ENCODE data around the gene PSPH. TPM values are rescaled to one million over a fixed set of nuclear protein-coding genes. Genes with fewer than 3 reads are reported as not detected.
"Not testable (repeated sequence)": the region's sequence is repeated elsewhere in the genome, so short reads cannot be mapped to it uniquely, and the experiment has no call there.

PSPH gene
- total RNA-seq, 1 experiment from 2014 or later = 53.2 TPM

- peaks cover 10% of the 10 kb centered on the region; the same call in 1 of the 2 replicates for H3K36me3 ChIP-seq
- peak in 1 of 2 experiments; percentile 58 for DNase-seq
- H3K27ac ChIP-seq = no peak overlapping the region
- H3K4me1 ChIP-seq = peaks cover 4% of the 10 kb centered on the region
- H3K27me3 ChIP-seq = no peaks in the 10 kb centered on the region
- no peak overlapping the region for H3K4me3 ChIP-seq
- H3K9me3 ChIP-seq (replicated peaks) = no peaks in the 10 kb centered on the region
Measured at GRCh38 chr7:56046721-56047445, 4.4 kb downstream of the PSPH start.

DNA sequence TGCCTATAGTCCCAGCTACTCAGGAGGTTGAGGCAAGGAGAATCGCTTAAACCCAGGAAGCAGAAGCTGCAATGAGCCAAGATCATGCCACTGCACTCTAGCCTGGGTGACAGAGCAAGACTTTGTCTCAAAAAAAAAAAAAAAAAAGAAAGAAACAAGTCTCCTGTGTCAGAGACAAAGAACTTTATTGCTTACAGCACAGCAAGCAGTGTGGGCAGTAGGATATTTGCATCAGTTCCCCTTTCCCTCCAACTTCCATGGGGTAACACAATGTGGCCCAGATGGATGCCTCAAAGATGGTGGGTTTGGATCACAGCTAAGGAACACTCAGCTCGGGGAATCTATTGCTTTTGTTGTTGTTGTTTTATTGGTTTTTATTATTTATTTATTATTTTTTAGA, 5.5 kb downstream of the PSPH start:
- not testable (repeated sequence) for H3K36me3 ChIP-seq; H3K4me1 ChIP-seq; H3K4me3 ChIP-seq; DNase-seq; H3K9me3 ChIP-seq (replicated peaks); H3K27me3 ChIP-seq; H3K27ac ChIP-seq

DNA sequence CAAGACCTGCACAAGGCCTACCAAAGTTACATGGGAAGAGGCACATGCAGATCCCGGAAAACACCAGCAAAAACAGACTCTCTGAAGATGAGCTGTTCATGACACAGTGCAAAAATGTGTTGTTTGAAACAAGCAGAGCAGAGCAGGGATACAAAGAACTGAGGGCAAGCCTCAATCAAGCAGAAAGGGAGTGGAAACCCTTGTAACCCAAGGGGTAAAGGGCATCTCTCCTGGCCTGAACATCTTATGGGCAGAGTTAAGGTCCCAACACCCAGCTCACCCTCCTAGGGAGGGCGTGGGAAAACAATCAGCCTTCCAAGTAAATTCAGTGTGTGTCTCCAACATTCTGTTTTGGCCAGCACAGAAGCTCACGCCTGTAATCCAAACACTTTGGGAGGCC, 10.5 kb downstream of the PSPH start:
- no peak overlapping the region for H3K27ac ChIP-seq
- no peaks in the 10 kb centered on the region for H3K27me3 ChIP-seq
- no peaks in the 10 kb centered on the region for H3K9me3 ChIP-seq (replicated peaks)

DNA sequence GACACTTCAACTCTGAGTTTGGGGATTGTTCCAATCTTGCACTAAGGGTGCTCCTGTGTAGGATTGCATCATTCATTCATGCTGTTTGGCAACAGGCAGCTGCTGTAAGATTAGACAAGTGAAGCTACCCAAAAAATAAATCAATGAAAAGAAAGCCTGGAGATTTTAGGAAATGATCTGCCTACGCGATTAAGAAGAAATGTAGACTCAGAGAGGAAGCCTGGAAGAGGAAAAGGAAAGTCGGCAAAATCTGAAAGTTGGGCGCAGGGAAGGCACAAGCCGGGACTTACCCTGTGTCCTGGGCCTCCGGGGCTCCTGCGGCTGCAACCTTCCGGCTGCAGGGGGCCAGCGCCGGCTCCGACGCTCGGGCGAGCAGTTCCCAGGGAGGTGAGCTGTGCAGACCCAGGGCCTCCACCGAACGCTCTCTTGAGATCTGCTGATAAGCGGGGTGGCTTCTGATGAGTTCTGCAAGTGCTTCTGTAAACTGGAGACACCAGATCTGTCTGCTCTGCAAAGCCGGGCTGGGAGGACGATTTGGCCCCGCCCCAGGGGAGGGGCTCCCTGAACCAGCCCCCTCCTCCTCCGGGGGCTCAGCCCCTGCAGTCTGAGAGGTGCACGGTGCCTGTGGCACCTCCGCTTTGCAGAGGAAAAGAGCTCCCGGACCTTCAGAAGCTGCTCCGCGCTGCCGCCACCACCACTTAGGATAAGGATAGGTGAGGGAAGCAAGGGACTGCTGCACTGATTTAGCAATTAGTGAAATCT, 17.4 kb downstream of the PSPH start:
- Histone ChIP-seq H3K36me3 (peaks cover 11% of the 10 kb centered on the region), H3K4me1 (no peaks in the 10 kb centered on the region), H3K27ac (peak overlapping the region; percentile 57), H3K9me3 (replicated peaks) (no peaks in the 10 kb centered on the region), H3K27me3 (no peaks in the 10 kb centered on the region), H3K4me3 (peak overlapping the region; percentile 61)
- peak; percentile 92 to 95 for DNase-seq

More for the DNA sequence above, 10.5 kb downstream of the PSPH start:
- no peak for DNase-seq
- Histone ChIP-seq H3K4me3 (no peak overlapping the region), H3K4me1 (no peaks in the 10 kb centered on the region), H3K36me3 (peaks cover 10% of the 10 kb centered on the region; the same call in 1 of the 2 replicates)

DNA sequence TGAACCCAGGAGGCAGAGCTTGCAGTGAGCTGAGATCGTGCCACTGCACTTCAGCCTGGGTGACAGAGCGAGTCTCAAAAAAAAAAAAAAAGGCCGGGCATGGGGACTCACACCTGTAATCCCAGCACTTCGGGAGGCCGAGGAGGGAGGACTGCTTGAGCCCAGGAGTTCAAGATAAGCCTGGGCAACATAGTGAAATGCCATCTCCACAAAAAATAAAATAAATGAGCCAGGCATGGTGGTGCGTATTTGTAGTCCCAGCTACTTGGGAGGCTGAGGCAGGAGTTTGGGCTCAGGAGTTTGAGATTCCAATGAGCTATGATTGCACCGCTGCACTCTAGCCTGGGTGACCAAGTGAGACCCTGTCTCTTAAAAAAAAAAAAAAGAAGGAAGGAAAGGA, 18.7 kb downstream of the PSPH start:
- H3K4me3 ChIP-seq, DNase-seq: not testable (repeated sequence)

GRCh38 chr7:56031556-56031955, 19.7 kb downstream of the PSPH start:
- H3K4me3 ChIP-seq; DNase-seq; H3K27me3 ChIP-seq; H3K9me3 ChIP-seq (replicated peaks); H3K4me1 ChIP-seq; H3K27ac ChIP-seq: not testable (repeated sequence)
- peaks cover 24% of the 10 kb centered on the region for H3K36me3 ChIP-seq

More for the DNA sequence above, 18.7 kb downstream of the PSPH start:
- H3K9me3 ChIP-seq (replicated peaks); H3K27ac ChIP-seq; H3K27me3 ChIP-seq; H3K4me1 ChIP-seq: not testable (repeated sequence)
- H3K36me3 ChIP-seq = peaks cover 17% of the 10 kb centered on the region

DNA sequence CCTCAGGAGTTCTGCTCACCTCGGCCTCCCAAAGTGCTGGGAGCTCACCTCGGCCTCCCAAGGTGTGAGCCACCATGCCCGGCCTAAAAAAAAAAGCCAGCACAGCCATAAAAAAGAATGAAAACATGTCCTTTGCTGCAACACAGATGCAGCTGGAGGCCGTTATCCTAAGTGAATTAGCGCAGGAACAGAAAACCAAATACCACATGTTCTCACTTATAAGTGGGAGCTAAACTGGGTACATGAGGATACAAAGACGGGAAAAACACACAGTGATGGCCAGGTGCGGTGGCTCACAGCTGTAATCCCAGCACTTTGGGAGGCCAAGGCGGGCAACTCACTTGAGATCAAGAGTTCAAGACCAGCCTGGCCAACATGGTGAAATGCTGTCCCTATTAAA, 20.9 kb downstream of the PSPH start:
- no peaks in the 10 kb centered on the region for H3K27me3 ChIP-seq
- DNase-seq = no peak
- H3K4me1 ChIP-seq = no peaks in the 10 kb centered on the region
- peaks cover 29% of the 10 kb centered on the region for H3K36me3 ChIP-seq
- no peaks in the 10 kb centered on the region for H3K9me3 ChIP-seq (replicated peaks)
- no peak overlapping the region for H3K27ac ChIP-seq
- no peak overlapping the region for H3K4me3 ChIP-seq

- peak in 1 of 2 experiments; percentile 16 for DNase-seq
- no peak overlapping the region for H3K27ac ChIP-seq
- H3K36me3 ChIP-seq = peaks cover 32% of the 10 kb centered on the region
- H3K27me3 ChIP-seq = no peaks in the 10 kb centered on the region
- no peaks in the 10 kb centered on the region for H3K4me1 ChIP-seq
- H3K4me3 ChIP-seq = no peak overlapping the region
- no peaks in the 10 kb centered on the region for H3K9me3 ChIP-seq (replicated peaks)
Measured at GRCh38 chr7:56028942-56029630, 22.2 kb downstream of the PSPH start.

DNA sequence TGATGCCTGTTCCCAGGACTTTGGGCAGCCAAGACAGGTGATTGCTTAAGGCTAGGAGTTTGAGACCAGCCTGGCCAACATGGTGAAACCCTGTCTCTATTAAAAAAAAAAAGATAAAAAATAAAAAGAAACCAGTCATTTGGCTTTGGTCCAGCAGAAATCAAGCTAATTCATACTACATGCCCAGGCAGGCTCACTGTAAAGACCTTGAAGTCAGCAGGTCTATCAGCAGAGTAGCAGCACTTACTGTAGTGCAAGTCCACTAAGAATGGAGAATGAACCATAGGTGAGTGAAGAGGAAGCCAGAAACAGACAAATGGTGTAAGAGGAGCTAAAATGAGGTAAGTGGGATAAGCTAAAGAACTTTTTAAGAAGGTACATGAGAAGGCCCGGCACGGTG, 24.7 kb downstream of the PSPH start:
- Histone ChIP-seq H3K4me3 (no peak overlapping the region), H3K27ac (no peak overlapping the region), H3K27me3 (no peaks in the 10 kb centered on the region), H3K36me3 (peaks cover 39% of the 10 kb centered on the region), H3K9me3 (replicated peaks) (no peaks in the 10 kb centered on the region), H3K4me1 (no peaks in the 10 kb centered on the region)
- DNase-seq = no peak

GRCh38 chr7:56023500-56023899, 27.7 kb downstream of the PSPH start:
- no peaks in the 10 kb centered on the region for H3K4me1 ChIP-seq
- no peak overlapping the region for H3K27ac ChIP-seq
- H3K4me3 ChIP-seq = no peak overlapping the region

GRCh38 chr7:56019501-56019900, 31.7 kb downstream of the PSPH start:
- no peak for DNase-seq
- H3K4me1 ChIP-seq = no peaks in the 10 kb centered on the region
- no peaks in the 10 kb centered on the region for H3K27me3 ChIP-seq
- H3K27ac ChIP-seq = no peak overlapping the region
- no peak overlapping the region for H3K4me3 ChIP-seq
- H3K9me3 ChIP-seq (replicated peaks) = no peaks in the 10 kb centered on the region
- peaks cover 44% of the 10 kb centered on the region for H3K36me3 ChIP-seq

More at GRCh38 chr7:56023500-56023899, 27.7 kb downstream of the PSPH start:
- DNase-seq = no peak
- no peaks in the 10 kb centered on the region for H3K27me3 ChIP-seq
- H3K9me3 ChIP-seq (replicated peaks) = no peaks in the 10 kb centered on the region
- peaks cover 43% of the 10 kb centered on the region for H3K36me3 ChIP-seq

DNA sequence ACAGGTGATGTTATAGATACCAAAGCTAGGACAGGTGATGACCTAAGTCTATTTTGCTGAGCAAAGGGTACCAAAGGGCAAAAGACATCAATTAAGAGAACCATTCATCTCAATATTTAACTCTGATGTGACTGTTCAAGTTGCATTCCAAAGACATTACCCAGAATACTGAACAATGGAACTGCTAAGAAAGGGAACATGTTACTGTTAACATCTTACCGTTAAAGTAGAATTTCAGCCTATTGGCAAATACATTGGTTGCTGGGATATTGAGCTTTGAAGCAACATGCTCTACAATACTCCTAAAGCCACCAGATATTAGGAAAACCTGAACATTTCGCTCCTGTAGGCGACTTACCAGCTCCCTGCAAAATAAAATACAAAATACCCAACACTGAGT, 34.2 kb downstream of the PSPH start:
- not testable (repeated sequence) for H3K9me3 ChIP-seq (replicated peaks); DNase-seq
- H3K36me3 ChIP-seq = peaks cover 45% of the 10 kb centered on the region

DNA sequence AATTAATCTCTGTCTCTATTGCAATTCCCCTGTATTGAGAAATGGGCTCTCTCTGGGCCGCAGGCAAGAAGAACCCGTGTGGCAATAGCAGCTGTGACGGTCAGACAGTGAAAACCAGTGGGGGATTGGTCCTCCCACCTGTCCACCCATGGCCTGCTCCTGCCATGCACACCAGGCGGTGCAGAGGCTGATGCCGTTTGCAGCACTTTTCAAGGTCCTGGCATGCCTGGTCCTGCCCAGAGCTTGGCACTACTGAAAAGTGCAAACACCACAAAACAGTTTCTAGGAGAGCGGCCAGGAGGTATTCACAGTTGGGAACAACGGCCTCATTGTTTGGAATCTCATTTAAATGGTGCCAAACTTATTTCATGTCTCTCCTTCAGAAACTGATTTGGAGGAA, 41.5 kb downstream of the PSPH start:
- DNase-seq = peak; percentile 76 to 77
- H3K4me3 ChIP-seq = no peak overlapping the region

More for the DNA sequence above, 34.2 kb downstream of the PSPH start:
- not testable (repeated sequence) for H3K4me3 ChIP-seq, H3K4me1 ChIP-seq, H3K27ac ChIP-seq, H3K27me3 ChIP-seq

DNA sequence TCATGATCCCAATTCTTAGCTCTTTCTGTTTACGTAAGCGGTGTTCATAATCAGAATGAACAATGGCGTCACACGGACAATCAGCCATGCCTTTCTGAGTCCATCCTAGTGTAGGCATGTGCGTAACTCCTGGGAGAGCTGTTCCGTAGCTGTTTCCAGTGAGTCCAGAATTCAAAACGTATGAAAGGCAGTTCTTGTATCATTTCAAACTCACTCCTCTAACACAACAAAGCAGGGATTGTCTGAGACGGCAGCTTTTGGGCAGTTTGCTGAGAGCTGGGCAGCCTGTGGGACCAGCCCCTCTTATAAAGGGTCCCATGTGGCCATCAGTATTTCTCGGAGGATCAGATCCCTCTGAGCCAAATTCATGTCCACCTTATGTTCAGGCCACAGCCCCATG, 43.4 kb downstream of the PSPH start:
- DNase-seq = no peak
- Histone ChIP-seq H3K27me3 (no peaks in the 10 kb centered on the region), H3K4me1 (peaks cover 3% of the 10 kb centered on the region; the same call in 1 of the 2 replicates), H3K27ac (no peak overlapping the region), H3K36me3 (peaks cover 12% of the 10 kb centered on the region), H3K4me3 (no peak overlapping the region), H3K9me3 (replicated peaks) (no peaks in the 10 kb centered on the region)

More for the DNA sequence above, 41.5 kb downstream of the PSPH start:
- peaks cover 20% of the 10 kb centered on the region for H3K36me3 ChIP-seq
- peak overlapping the region; percentile 43 for H3K27ac ChIP-seq
- H3K9me3 ChIP-seq (replicated peaks) = no peaks in the 10 kb centered on the region
- no peaks in the 10 kb centered on the region for H3K27me3 ChIP-seq
- peaks cover 3% of the 10 kb centered on the region; the same call in 1 of the 2 replicates for H3K4me1 ChIP-seq

DNA sequence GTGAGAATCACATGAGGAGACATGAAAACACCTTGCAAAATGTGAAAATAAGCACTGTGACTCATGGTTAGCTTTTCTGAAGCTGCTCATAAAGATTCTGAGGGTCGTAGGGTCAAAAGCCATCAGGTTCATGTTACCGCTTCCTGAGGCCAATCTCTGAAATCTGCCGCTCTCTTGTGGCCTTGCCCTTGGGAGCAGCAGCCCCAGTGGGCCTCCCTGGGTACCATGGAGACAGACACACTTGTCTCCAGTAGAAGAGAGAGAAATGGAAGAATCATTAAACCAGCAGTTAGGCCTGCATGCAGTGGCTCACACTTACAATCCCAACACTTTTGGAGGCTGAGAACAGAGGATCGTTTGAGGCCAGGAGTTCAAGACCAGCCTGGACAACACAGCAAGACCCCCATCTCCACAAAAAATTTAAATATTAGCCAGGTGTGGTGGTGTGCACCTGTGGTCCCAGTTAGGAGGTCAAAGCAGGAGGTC, 44.0 kb downstream of the PSPH start:
- H3K27me3 ChIP-seq = no peaks in the 10 kb centered on the region
- peaks cover 10% of the 10 kb centered on the region for H3K36me3 ChIP-seq
- peak in 1 of 2 experiments; percentile 16 for DNase-seq
- no peaks in the 10 kb centered on the region for H3K9me3 ChIP-seq (replicated peaks)
- no peak overlapping the region for H3K27ac ChIP-seq
- H3K4me1 ChIP-seq = peaks cover 3% of the 10 kb centered on the region; the same call in 1 of the 2 replicates
- no peak overlapping the region for H3K4me3 ChIP-seq

Data from SJCRH30 (cell line).